ENCODE measurements around the gene PARD3B. TPM values are rescaled to one million over a fixed set of nuclear protein-coding genes. Genes with fewer than 3 reads are reported as not detected.

The PARD3B gene
- total and polyA plus RNA-seq, 2 of the 13 experiments (the other 11 are each of a cell fraction or from before 2014, with no cell fraction given) = 0.71 to 2.3 TPM

GRCh38 chr2:205511221-205511620 lies 965.9 kb downstream of the PARD3B start:
- TF ChIP-seq ZNF737 (CRISPR knock-in tag; IDR thresholded peaks at IDR 0.05; ENCODE audit: borderline replicate concordance) (no peak), BRF2 (CRISPR knock-in tag; IDR thresholded peaks at IDR 0.05) (no peak), SNAPC4 (CRISPR knock-in tag; IDR thresholded peaks at IDR 0.05) (no peak), POLR2A (IDR thresholded peaks at IDR 0.05; ENCODE audit: insufficient read depth in 1 of 2, low read depth in 2 of 2, low read length in 2 of 2) (no peak), SKI (IDR thresholded peaks at IDR 0.05; ENCODE audit: partially characterized antibody) (no peak), DDIT3 (CRISPR knock-in tag; IDR thresholded peaks at IDR 0.05) (no peak), ZBTB8A (CRISPR knock-in tag; IDR thresholded peaks at IDR 0.05; ENCODE audit: borderline replicate concordance, low read depth) (no peak), CCDC6 (CRISPR knock-in tag; IDR thresholded peaks at IDR 0.05) (no peak), MLX (CRISPR knock-in tag; IDR thresholded peaks at IDR 0.05) (no peak), ZNF446 (CRISPR knock-in tag; IDR thresholded peaks at IDR 0.05) (no peak), E2F5 (CRISPR knock-in tag; conservative IDR thresholded peaks at IDR 0.05) (no peak), FOXA3 (CRISPR knock-in tag; IDR thresholded peaks at IDR 0.05) (no peak), DRAP1 (CRISPR knock-in tag; IDR thresholded peaks at IDR 0.05) (no peak), ZNF337 (CRISPR knock-in tag; IDR thresholded peaks at IDR 0.05; ENCODE audit: borderline replicate concordance, low read depth) (no peak)
- no peak overlapping the region for H3K4me2 ChIP-seq (ENCODE audit: low read depth, low read length)
- no peaks in the 10 kb centered on the region for H3K27me3 ChIP-seq (ENCODE audit: control insufficient read depth in 1 of 2, insufficient read depth in 2 of 2, low read length in 2 of 2)
- no TSS peak for BruUV-seq (replicated peaks)
- FAIRE-seq = no peak
- in situ Hi-C loops (cut with HindIII; ENCODE audit: extremely low pct_ligation_motif_present, low pct_unique_long_range_greater_than_20kb) = no loop called here
- H3K9me3 ChIP-seq (ENCODE audit: low read length) = no peaks in the 10 kb centered on the region
- no peak overlapping the region for H3K9ac ChIP-seq (ENCODE audit: insufficient read depth, low read depth, low read length)
- H4K20me1 ChIP-seq (ENCODE audit: insufficient read depth, low read length) = no peaks in the 10 kb centered on the region
- no peak overlapping the region for H3K27ac ChIP-seq (ENCODE audit: extremely low read length, insufficient read depth, low read length)
- H3K4me3 ChIP-seq (replicated peaks in 1 of 3; ENCODE audit: insufficient read depth in 1 of 3, low read depth in 2 of 3, low read length in 3 of 3) = no peak overlapping the region
- peaks cover 8% of the 10 kb centered on the region for H3K4me1 ChIP-seq (ENCODE audit: insufficient read depth, low read length)
- H3K79me2 ChIP-seq (ENCODE audit: insufficient read depth, low read length) = no peaks in the 10 kb centered on the region
- 13% methylated on average over 2 of the region's 2 CpGs for WGBS (ENCODE audit: low lambda C conversion rate)
- H3K36me3 ChIP-seq (replicated peaks in 1 of 2; ENCODE audit: control insufficient read depth in 1 of 2, insufficient read depth in 2 of 2, low read length in 2 of 2) = no peaks in the 10 kb centered on the region
- H2AFZ ChIP-seq (ENCODE audit: low read length) = no peak overlapping the region
- ATAC-seq = no peak
- DNase-seq (ENCODE audit: low spot score) = no peak
- intact Hi-C loops (cut with micrococcal nuclease; ENCODE audit: unreplicated experiment) = no loop called here
- ChIA-PET POLR2A (no interaction called here), CTCF (ENCODE audit: low intra/inter-chr PET ratio, low total read pairs) (no interaction called here)

Measured in HepG2 (cell line).